GM23338 (cell line): ENCODE measurements around the gene SEC24C. TPM values are rescaled to one million over a fixed set of nuclear protein-coding genes. Genes with fewer than 3 reads are reported as not detected.
A peak's percentile ranks its signal among the peaks of the same experiment; 100 is the strongest.

Experiments used
- ATAC-seq: fragments of 200-7000 bp; cut with Tn5 transposase; 3 replicates; pipeline ENCODE4 v1.9.1; 2020
- DNase-seq: peaks from one replicate; pipeline ENCODE4 v3.0.0-alpha.2; 2015; ENCODE audit warnings: low spot score
- H2AFZ ChIP-seq: fragments of 200-600 bp; sonication (generic); 2 replicates; pipeline ENCODE4 v1.8.0; 2016; ENCODE audit warnings: antibody characterized with exemption, mild to moderate bottlenecking, moderate library complexity
- H3F3A ChIP-seq: fragments of 200-600 bp; sonication (generic); replicated peaks from 2 replicates; pipeline ENCODE4 v1.8.0; 2017; ENCODE audit warnings: antibody characterized with exemption, mixed run types, low read depth
- H3K27ac ChIP-seq: fragments of 200-600 bp; sonication (generic); 2 replicates; pipeline ENCODE4 v1.6.1; 2016; ENCODE audit warnings: low read depth
- H3K27me3 ChIP-seq: fragments of 200-600 bp; sonication (generic); 2 replicates; pipeline ENCODE4 v1.8.0; 2016; ENCODE audit warnings: mild to moderate bottlenecking, mixed run types, moderate library complexity; ENCODE audit not compliant: insufficient read depth
- H3K36me3 ChIP-seq: fragments of 200-600 bp; sonication (generic); 2 replicates; pipeline ENCODE4 v1.8.0; 2016; ENCODE audit warnings: mild to moderate bottlenecking; ENCODE audit not compliant: insufficient read depth
- H3K4me1 ChIP-seq: fragments of 200-600 bp; sonication (generic); 2 replicates; pipeline ENCODE4 v1.8.0; 2016; ENCODE audit warnings: mild to moderate bottlenecking, moderate library complexity; ENCODE audit not compliant: insufficient read depth
- H3K4me2 ChIP-seq: fragments of 200-600 bp; sonication (generic); 2 replicates; pipeline ENCODE4 v1.7.1; 2017; ENCODE audit warnings: mixed run types
- H3K4me3 ChIP-seq: fragments of 200-600 bp; sonication (generic); 2 replicates; pipeline ENCODE4 v1.6.1; 2016; ENCODE audit warnings: mixed run types
- H3K79me2 ChIP-seq: fragments of 200-600 bp; sonication (generic); replicated peaks from 2 replicates; pipeline ENCODE4 v1.8.0; 2017; ENCODE audit warnings: mild to moderate bottlenecking; ENCODE audit not compliant: insufficient read depth
- H3K9me2 ChIP-seq: fragments of 200-600 bp; sonication (generic); 2 replicates; pipeline ENCODE4 v1.8.0; 2017; ENCODE audit not compliant: insufficient read depth
- H4K20me1 ChIP-seq: fragments of 200-600 bp; sonication (generic); replicated peaks from 2 replicates; pipeline ENCODE4 v1.8.0; 2017; ENCODE audit warnings: mild to moderate bottlenecking; ENCODE audit not compliant: insufficient read depth
- H3K27ac Mint-ChIP-seq: 2 replicates; pipeline ENCODE4 v1.8.0; 2020; ENCODE audit warnings: inconsistent platforms, mild to moderate bottlenecking, moderate library complexity, mixed read lengths
- H3K27me3 Mint-ChIP-seq: 3 replicates; pipeline ENCODE4 v1.8.0; 2022; ENCODE audit warnings: low read depth, mild to moderate bottlenecking, moderate library complexity, mixed read lengths, inconsistent platforms; ENCODE audit not compliant: insufficient read depth, poor library complexity
- H3K36me3 Mint-ChIP-seq: 3 replicates; pipeline ENCODE4 v1.8.0; 2021; ENCODE audit warnings: low read depth, mild to moderate bottlenecking, inconsistent platforms, moderate library complexity, mixed read lengths
- H3K4me1 Mint-ChIP-seq: 3 replicates; pipeline ENCODE4 v1.8.0; 2020; ENCODE audit warnings: mild to moderate bottlenecking, inconsistent platforms, mixed read lengths
- H3K4me3 Mint-ChIP-seq: 3 replicates; pipeline ENCODE4 v1.8.0; 2021; ENCODE audit warnings: moderate library complexity, mild to moderate bottlenecking, inconsistent platforms, mixed read lengths
- H3K9me3 Mint-ChIP-seq: 3 replicates; pipeline ENCODE4 v1.8.0; 2020; ENCODE audit warnings: moderate library complexity, mild to moderate bottlenecking, inconsistent platforms, mixed read lengths
- CREB1 ChIP-seq: fragments of 250-450 bp; sonication (Bioruptor Pico); IDR thresholded peaks from 2 replicates; pipeline ENCODE4 v1.5.0; 2020; ENCODE audit warnings: low read depth, mild to moderate bottlenecking, moderate library complexity
- EZH2 ChIP-seq: fragments of 200-600 bp; sonication (generic); IDR thresholded peaks from one replicate; pipeline ENCODE4 v1.8.0; 2017; ENCODE audit warnings: antibody characterized with exemption, mild to moderate bottlenecking, low read depth; ENCODE audit not compliant: unreplicated experiment
- EZH2phosphoT487 ChIP-seq: fragments of 200-600 bp; sonication (generic); IDR thresholded peaks from one replicate; pipeline ENCODE4 v1.8.1; 2018; ENCODE audit warnings: antibody characterized with exemption; ENCODE audit not compliant: unreplicated experiment
- JUNB ChIP-seq: IDR thresholded peaks from one replicate; pipeline ENCODE4 v1.6.1; 2016; ENCODE audit warnings: antibody characterized with exemption; ENCODE audit not compliant: unreplicated experiment
- POLR2AphosphoS5 ChIP-seq: IDR thresholded peaks from 2 replicates; pipeline ENCODE4 v1.6.1; 2016; ENCODE audit warnings: antibody characterized with exemption, low read depth
- REST ChIP-seq: IDR thresholded peaks from one replicate; pipeline ENCODE4 v1.6.1; 2018; ENCODE audit warnings: antibody characterized with exemption; ENCODE audit not compliant: unreplicated experiment
- STAT1 ChIP-seq: IDR thresholded peaks from one replicate; pipeline ENCODE4 v1.6.1; 2016; ENCODE audit warnings: antibody characterized with exemption; ENCODE audit not compliant: unreplicated experiment
- ZNF114 ChIP-seq: fragments of 250-450 bp; sonication (Bioruptor Pico); IDR thresholded peaks from 2 replicates; pipeline ENCODE4 v1.5.0; 2020; ENCODE audit warnings: mild to moderate bottlenecking, moderate library complexity
- ZNF462 ChIP-seq: fragments of 250-450 bp; sonication (Bioruptor Pico); IDR thresholded peaks from 2 replicates; pipeline ENCODE4 v1.5.0; 2020; ENCODE audit warnings: mild to moderate bottlenecking, moderate library complexity
- polyA plus RNA-seq: library from polyadenylated mRNA; unstranded; fragments of >200 nt; fragmentation: Nextera tagmentation; extraction: Ambion mirVana; gene quantifications from 2 replicates; pipeline ENCODE4 v1.2.1, GENCODE V29; 2016
- total RNA-seq: library from RNA; depleted of rRNA; stranded (reverse); fragments of >200 nt; shearing (Covaris generic); gene quantifications from 2 replicates; pipeline ENCODE4 v1.2.3, GENCODE V29; 2014

Gene SEC24C
- total and polyA plus RNA-seq, 2 experiments from 2014 or later: 16.9 to 64.2 TPM

GRCh38 chr10:73810735-73811465 is 66.7 kb downstream of the SEC24C start:
- H3K27ac Mint-ChIP-seq: no peak overlapping the region

More at GRCh38 chr10:73810735-73811465, 66.7 kb downstream of the SEC24C start:
- Mint-ChIP-seq H3K4me1 (peaks cover 13% of the 10 kb centered on the region), H3K4me3 (peak overlapping the region; percentile 79), H3K27me3 (peaks cover 18% of the 10 kb centered on the region), H3K36me3 (peaks cover 38% of the 10 kb centered on the region), H3K9me3 (no peaks in the 10 kb centered on the region)
- H4K20me1 ChIP-seq: peaks cover 14% of the 10 kb centered on the region
- H3F3A ChIP-seq: 0 out of 2 replicates have a peak, but pooled peaks cover 13% of the 10 kb centered on the region
- ATAC-seq (peak; percentile 38), DNase-seq (peak; percentile 66)
- no peak overlapping the region for H3K27ac ChIP-seq
- H3K36me3 ChIP-seq: peaks cover 3% of the 10 kb centered on the region; the same call in 1 of the 2 replicates
- H3K79me2 ChIP-seq: no peaks in the 10 kb centered on the region
- no peaks in the 10 kb centered on the region for H3K9me2 ChIP-seq
- peak overlapping the region; percentile 87 for H2AFZ ChIP-seq
- peaks cover 7% of the 10 kb centered on the region for H3K4me1 ChIP-seq
- TF ChIP-seq POLR2AphosphoS5 (no peak), EZH2phosphoT487 (no peak), ZNF114 (CRISPR knock-in tag) (no peak), REST (no peak), ZNF462 (CRISPR knock-in tag) (no peak), CREB1 (CRISPR knock-in tag) (no peak), JUNB (no peak), EZH2 (no peak), STAT1 (no peak)
- no peaks in the 10 kb centered on the region for H3K27me3 ChIP-seq
- H3K4me3 ChIP-seq: peak overlapping the region; percentile 84
- H3K4me2 ChIP-seq: peak overlapping the region; percentile 84
